A673 (cell line): ENCODE measurements around the gene TNIP3.
"Not testable (repeated sequence)": the region's sequence is repeated elsewhere in the genome, so short reads cannot be mapped to it uniquely, and the experiment has no call there.

ENCODE experiments used
- EZH2 ChIP-seq: fragments of 200-600 bp; sonication (generic); IDR thresholded peaks from 2 replicates; pipeline ENCODE4 v1.6.1; 2017; ENCODE audit warnings: borderline replicate concordance, low read depth, mild to moderate bottlenecking, mixed read lengths, antibody characterized with exemption, low read length; ENCODE audit not compliant: poor library complexity, severe bottlenecking
- TF ChIP-seq, protein P1 (sequence below): fragments of 300-800, 200-600 bp; sonication (generic); conservative IDR thresholded peaks from 2 replicates; pipeline ENCODE4 v1.5.1; 2017; ENCODE audit warnings: low read depth, mild to moderate bottlenecking, antibody characterized with exemption, low read length, moderate library complexity, mixed read lengths

DNA sequence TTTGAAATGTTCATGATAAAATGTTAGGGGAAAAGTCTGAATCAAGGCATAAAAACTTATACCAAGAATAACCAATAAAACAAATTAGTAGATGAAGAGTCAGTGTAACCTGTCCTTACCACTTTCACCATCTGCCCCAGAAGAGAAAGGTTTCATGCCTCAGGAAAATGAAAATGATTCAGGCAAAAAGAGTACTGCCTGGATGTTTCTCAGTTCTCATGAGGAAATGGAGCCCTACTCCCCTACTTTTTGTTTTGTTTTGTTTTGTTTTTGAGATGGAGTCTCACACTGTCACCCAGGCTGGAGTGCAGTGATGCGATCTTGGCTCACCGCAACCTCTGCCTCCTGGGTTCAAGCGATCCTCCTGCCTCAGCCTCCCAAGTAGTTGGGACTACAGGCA lies 7.4 kb upstream of the TNIP3 start:
- TF ChIP-seq, protein P1, sequence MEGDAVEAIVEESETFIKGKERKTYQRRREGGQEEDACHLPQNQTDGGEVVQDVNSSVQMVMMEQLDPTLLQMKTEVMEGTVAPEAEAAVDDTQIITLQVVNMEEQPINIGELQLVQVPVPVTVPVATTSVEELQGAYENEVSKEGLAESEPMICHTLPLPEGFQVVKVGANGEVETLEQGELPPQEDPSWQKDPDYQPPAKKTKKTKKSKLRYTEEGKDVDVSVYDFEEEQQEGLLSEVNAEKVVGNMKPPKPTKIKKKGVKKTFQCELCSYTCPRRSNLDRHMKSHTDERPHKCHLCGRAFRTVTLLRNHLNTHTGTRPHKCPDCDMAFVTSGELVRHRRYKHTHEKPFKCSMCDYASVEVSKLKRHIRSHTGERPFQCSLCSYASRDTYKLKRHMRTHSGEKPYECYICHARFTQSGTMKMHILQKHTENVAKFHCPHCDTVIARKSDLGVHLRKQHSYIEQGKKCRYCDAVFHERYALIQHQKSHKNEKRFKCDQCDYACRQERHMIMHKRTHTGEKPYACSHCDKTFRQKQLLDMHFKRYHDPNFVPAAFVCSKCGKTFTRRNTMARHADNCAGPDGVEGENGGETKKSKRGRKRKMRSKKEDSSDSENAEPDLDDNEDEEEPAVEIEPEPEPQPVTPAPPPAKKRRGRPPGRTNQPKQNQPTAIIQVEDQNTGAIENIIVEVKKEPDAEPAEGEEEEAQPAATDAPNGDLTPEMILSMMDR = not testable (repeated sequence)
- TF ChIP-seq EZH2 = not testable (repeated sequence)
